Breast epithelium (tissue), 4 donors: Measurements from ENCODE around the gene RFC1. TPM values are rescaled to one million over a fixed set of nuclear protein-coding genes. Genes with fewer than 3 reads are reported as not detected.

Experiments used
- DNase-seq, 2 donors: peaks; one replicate each; pipeline ENCODE4 v3.0.0-alpha.2; 2019; ENCODE audit warnings: low spot score in 2 of 2
- H3K27ac ChIP-seq, 2 donors: fragments of 200-600 bp; sonication (generic) in 1 of 2; one replicate each; pipeline ENCODE4 v1.5.1; 2016 to 2019; ENCODE audit warnings: mild to moderate bottlenecking in 1 of 2
- H3K27me3 ChIP-seq, 2 donors: fragments of 200-600 bp; sonication (generic) in 1 of 2; one replicate each; pipeline versions ENCODE4 v1.5.1 to v1.6.0; 2017 to 2019; ENCODE audit warnings: control low read depth in 1 of 2, mild to moderate bottlenecking in 1 of 2
- H3K36me3 ChIP-seq: fragments of 200-600 bp; one replicate; pipeline ENCODE4 v1.5.1; 2019
- H3K4me1 ChIP-seq, 2 donors: fragments of 200-600 bp; sonication (generic); one replicate each; pipeline ENCODE4 v1.5.1; 2016 to 2019; ENCODE audit warnings: control low read depth in 1 of 2
- H3K4me3 ChIP-seq, 3 donors: fragments of 200-600 bp; sonication (generic); 1 replicate in 2 of 3; 2 replicates in 1 of 3; pipeline ENCODE4 v1.5.1; 2016 to 2019; ENCODE audit warnings: mild to moderate bottlenecking in 3 of 3, moderate library complexity in 2 of 3
- H3K9me3 ChIP-seq, 2 donors: fragments of 200-600 bp; sonication (generic) in 1 of 2; one replicate each; pipeline ENCODE4 v1.5.1; 2016 to 2019; ENCODE audit warnings: control low read depth in 1 of 2
- CTCF ChIP-seq, 3 donors: fragments of 450-650 bp; IDR thresholded peaks; one replicate each; pipeline ENCODE4 v1.5.1; 2016 to 2017; ENCODE audit warnings: antibody characterized with exemption in 3 of 3, mild to moderate bottlenecking in 3 of 3, moderate library complexity in 3 of 3
- POLR2A ChIP-seq: fragments of 450-650 bp; IDR thresholded peaks from one replicate; pipeline ENCODE4 v1.6.1; 2016; ENCODE audit warnings: antibody characterized with exemption, mild to moderate bottlenecking, moderate library complexity
- POLR2AphosphoS5 ChIP-seq, 3 donors: sonication (generic); formaldehyde crosslinking; IDR thresholded peaks; one replicate each; pipeline ENCODE4 v1.6.1; 2017; ENCODE audit warnings: antibody characterized with exemption in 3 of 3
- intact Hi-C: fragments of 100-400 bp; cut with DNase I; formaldehyde crosslinking; loops from one replicate; pipeline ENCODE4 v1.15.1; 2023; ENCODE audit warnings: low total_unique reads
- total RNA-seq, 3 donors: library from RNA; depleted of rRNA; stranded (reverse); fragments of >200 nt; gene quantifications; one replicate each; pipeline ENCODE4 v1.1.0, GENCODE V29; 2016

The RFC1 gene
- total RNA-seq, 3 donors from 2014 or later: 39.3 to 43.6 (median 41.8) TPM

GRCh38 chr4:39291686-39292085, 74.5 kb downstream of the RFC1 start:
- Histone ChIP-seq H3K9me3 (no peaks in the 10 kb centered on the region), H3K4me3 (no peak overlapping the region), H3K27ac (no peak overlapping the region), H3K27me3 (no peaks in the 10 kb centered on the region), H3K36me3 (no peaks in the 10 kb centered on the region), H3K4me1 (no peaks in the 10 kb centered on the region)
- no peak for DNase-seq
- TF ChIP-seq CTCF (IDR thresholded peaks at IDR 0.05): no peak
- TF ChIP-seq POLR2AphosphoS5 (IDR thresholded peaks at IDR 0.05): no peak
- no peak for TF ChIP-seq POLR2A
- intact Hi-C loops: no loop called here

- TF ChIP-seq CTCF (IDR thresholded peaks at IDR 0.05) (no peak), POLR2AphosphoS5 (IDR thresholded peaks at IDR 0.05) (no peak), POLR2A (no peak)
- intact Hi-C loops: no loop called here
- Histone ChIP-seq H3K27ac (no peak overlapping the region), H3K36me3 (no peaks in the 10 kb centered on the region), H3K4me1 (no peaks in the 10 kb centered on the region), H3K27me3 (no peaks in the 10 kb centered on the region), H3K9me3 (no peaks in the 10 kb centered on the region), H3K4me3 (no peak overlapping the region)
- no peak for DNase-seq
These were observed 78.9 kb downstream of the RFC1 start for GRCh38 chr4:39287223-39287622.

GRCh38 chr4:39286263-39286662, 79.9 kb downstream of the RFC1 start:
- intact Hi-C loops: no loop called here
- no peaks in the 10 kb centered on the region for H3K27me3 ChIP-seq
- no peaks in the 10 kb centered on the region for H3K36me3 ChIP-seq
- no peak overlapping the region for H3K4me3 ChIP-seq
- no peaks in the 10 kb centered on the region for H3K9me3 ChIP-seq
- no peaks in the 10 kb centered on the region for H3K4me1 ChIP-seq
- no peak overlapping the region for H3K27ac ChIP-seq
- no peak for DNase-seq
- TF ChIP-seq POLR2A (no peak), POLR2AphosphoS5 (IDR thresholded peaks at IDR 0.05) (no peak), CTCF (IDR thresholded peaks at IDR 0.05) (no peak)

GRCh38 chr4:39285853-39286252, 80.3 kb downstream of the RFC1 start:
- H3K36me3 ChIP-seq: no peaks in the 10 kb centered on the region
- intact Hi-C loops: no loop called here
- no peak overlapping the region for H3K4me3 ChIP-seq
- H3K4me1 ChIP-seq: no peaks in the 10 kb centered on the region
- H3K27me3 ChIP-seq: no peaks in the 10 kb centered on the region
- H3K27ac ChIP-seq: no peak overlapping the region
- TF ChIP-seq CTCF (IDR thresholded peaks at IDR 0.05): no peak
- TF ChIP-seq POLR2AphosphoS5 (IDR thresholded peaks at IDR 0.05): no peak
- no peak for TF ChIP-seq POLR2A
- H3K9me3 ChIP-seq: no peaks in the 10 kb centered on the region
- no peak for DNase-seq

GRCh38 chr4:39285111-39285795, 80.9 kb downstream of the RFC1 start:
- Histone ChIP-seq H3K4me3 (no peak overlapping the region), H3K9me3 (no peaks in the 10 kb centered on the region), H3K27ac (no peak overlapping the region), H3K4me1 (no peaks in the 10 kb centered on the region), H3K36me3 (no peaks in the 10 kb centered on the region), H3K27me3 (no peaks in the 10 kb centered on the region)
- intact Hi-C loops: no loop called here
- no peak for DNase-seq
- TF ChIP-seq POLR2AphosphoS5 (IDR thresholded peaks at IDR 0.05) (no peak), CTCF (IDR thresholded peaks at IDR 0.05) (no peak), POLR2A (no peak)
